GM19452 (cell line): ENCODE results near the gene CIAO2B.
"Not testable (repeated sequence)": the region's sequence is repeated elsewhere in the genome, so short reads cannot be mapped to it uniquely, and the experiment has no call there.

Experiments used
- ATAC-seq: cut with Tn5 transposase; IDR thresholded peaks from one replicate; pipeline ENCODE4 v1.9.1; 2021; ENCODE audit not compliant: unreplicated experiment

CIAO2B gene

GRCh38 chr16:66904846-66905632 is 29.2 kb downstream of the CIAO2B start:
- ATAC-seq, result no peak

DNA sequence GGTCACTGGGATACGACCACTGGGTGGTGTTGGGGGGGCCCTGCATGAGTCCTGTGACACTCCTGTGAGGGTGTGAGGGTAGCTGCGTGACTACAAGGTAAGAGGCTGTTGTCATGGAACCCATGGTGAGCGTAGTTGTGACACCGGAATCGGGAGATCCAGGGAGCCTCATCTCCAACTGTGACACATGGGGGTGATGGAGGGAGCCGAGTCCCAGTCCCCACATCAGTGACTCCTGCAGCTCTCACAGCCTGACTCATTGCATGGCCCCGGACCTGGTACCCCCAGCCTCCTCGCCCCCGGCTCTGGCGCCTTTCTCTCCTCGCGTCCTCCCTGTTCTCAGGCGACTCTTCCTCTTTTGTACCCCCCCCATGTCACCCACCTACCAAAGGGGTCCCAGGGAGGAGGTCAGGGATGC is 29.8 kb downstream of the CIAO2B start:
- no peak for ATAC-seq

DNA sequence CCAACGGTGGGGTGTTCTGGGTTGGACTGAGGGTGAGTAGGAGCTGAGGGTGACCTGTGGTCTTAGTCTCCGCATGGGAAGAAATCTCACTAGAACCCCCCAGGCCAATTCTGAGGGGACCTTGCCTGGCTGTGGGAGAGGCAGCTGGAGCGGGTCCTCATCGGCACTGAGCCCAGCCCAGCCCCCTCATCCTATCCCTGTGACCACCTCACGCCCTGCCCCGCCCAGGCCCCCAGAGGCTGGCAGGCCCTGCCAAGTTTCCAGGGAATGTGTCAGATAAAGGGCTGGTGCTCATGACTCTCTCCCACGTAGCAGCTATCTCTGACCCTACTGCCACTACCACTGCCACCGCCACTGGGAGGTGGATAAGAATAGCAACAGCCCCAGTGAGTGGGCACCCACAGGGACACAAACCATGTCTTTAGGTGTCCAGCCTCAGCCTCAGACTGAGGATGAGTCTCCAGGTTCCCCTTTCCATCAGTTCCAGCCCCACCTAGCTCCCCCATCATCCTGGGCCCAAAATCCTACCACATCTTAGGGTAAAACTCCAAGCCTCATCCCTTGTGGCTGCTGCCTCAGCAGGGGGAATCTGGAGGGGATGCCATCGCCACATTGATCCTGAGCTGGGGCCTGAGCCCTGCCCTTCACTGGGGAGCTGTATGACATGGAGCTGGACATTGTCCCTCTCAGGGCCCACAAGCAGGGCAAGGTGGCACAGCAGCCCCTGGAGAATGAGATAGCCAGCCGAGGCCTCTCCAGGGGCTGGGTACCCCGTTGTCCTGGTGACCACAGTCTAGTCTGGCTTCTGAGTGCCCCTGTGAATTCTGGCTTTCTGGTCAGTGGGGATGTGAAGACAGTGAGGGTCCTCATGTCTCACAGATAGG is 30.4 kb downstream of the CIAO2B start:
- ATAC-seq, result no peak

GRCh38 chr16:66902648-66903543 is 31.3 kb downstream of the CIAO2B start:
- ATAC-seq, result no peak

DNA sequence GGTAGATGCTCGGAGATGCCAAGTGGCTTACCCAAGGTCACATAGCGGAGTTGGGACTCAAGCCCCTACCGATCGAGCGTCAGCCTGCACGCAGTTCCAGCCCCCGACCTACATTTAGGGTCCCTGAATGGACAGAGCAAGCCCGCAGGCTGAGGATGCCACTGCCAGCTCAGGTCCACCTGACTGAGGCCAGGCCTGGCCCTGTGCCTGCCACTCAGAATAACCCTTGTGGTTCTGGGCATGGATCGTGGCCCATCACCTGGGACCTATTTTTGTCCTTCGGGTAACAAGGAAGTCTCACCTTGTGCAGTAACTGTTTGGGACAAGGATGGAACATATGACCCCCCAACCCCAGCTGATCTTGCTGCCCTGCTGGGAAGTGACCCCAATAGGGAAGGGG is 32.6 kb downstream of the CIAO2B start:
- ATAC-seq, result no peak

DNA sequence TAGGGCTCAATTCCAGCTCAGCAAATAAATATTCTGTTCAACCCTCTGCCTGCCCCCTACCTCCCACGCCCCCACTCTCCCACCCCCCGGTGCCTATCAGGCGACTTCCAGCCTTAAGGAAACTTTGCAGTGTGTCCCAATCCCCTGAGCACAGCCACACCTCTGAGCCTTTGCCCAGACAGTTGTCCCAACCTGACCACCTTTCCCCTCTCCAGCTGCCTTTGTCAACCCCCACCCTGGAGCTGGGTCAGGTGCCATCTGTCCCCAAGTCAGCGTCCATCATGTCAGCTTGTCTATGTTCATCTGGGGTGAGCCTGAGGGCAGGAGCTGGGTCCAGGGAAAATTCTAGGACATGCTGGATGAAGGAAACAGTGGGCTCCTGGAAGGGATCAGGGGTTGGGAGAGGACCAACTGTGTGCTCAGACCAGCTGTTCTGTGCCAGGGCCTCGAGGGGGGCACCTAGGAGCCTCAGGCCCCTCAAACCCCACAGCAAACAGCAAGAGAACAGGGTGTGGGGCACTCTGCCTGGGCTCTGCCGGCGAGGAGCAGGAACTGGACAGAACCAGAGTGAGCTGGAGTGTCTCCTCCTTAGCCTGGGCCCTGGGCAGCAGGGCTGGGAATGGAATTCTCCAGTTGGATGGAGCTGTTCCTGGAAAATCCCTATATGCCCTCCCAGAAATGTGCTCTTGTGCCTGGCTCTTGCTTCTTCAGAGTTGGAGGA is 33.3 kb downstream of the CIAO2B start:
- ATAC-seq, result no peak

- no peak for ATAC-seq
Observed at GRCh38 chr16:66899945-66900710, 34.1 kb downstream of the CIAO2B start.

DNA sequence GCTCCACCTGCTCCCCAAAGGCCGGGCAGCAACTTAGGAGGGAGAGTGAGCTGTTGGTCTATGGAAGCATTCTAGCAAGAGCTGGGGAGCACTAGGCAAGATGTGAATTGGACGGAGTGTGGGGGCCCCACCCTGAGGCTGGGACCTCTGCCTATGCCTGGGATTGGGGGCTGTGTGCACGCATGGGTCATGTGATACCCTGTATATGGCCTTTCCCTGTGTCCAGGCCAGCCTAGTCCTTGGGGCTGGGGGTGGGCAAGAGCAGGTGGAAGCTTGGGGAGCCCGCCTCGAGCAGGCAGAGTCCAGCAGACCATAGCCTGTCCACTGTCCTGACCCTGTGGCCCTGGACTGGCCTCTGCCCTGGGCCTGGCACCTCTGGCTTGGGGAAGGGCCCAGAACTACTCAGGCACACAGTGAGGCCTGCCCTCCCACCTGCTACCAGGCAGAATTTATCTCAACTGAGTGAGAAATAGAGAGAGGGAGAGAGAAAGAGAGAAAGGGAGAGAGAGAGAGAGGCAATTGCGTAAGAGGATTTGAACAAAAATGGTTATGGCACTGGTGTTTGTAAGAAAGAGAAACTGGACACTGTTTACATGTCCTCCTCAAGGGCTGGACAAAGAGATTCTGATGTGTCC is 34.8 kb downstream of the CIAO2B start:
- no peak for ATAC-seq

DNA sequence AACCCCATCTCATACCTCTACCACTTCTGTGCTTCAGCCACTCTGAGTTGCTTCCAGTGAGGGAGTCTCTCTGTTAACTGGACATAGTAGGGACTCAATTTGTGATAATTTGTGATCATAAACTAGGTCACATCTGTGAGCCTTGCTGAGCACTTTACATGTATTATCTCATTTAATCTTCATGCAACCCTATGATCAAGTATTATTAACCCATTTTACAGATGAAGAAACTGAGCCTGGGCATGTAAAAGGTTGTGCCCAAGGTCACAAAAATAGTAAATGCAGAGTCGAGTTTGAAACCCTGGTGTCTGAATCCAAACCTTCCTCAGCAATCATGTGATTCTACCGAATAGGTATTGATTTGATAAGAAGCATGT is 35.3 kb downstream of the CIAO2B start:
- ATAC-seq, result no peak

DNA sequence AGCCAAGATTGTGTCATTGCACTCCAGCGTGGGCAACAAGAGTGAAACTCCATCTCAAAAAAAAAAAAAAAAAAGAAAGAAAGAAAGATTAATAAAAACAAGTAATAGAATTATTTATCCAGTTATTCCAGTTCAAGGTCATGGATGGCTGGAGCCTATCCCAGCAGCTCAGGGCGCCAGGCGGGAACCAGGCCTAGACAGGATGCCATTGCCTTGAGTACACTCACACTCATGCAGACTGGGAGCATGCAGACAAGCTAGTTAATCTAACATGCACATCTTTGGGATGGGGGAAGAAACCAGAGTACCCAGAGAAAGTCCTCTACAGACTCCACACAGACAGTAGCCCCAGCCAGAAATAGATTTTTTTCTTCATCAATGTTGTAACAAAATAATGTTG is 36.0 kb downstream of the CIAO2B start:
- no peak for ATAC-seq

- ATAC-seq, result not testable (repeated sequence)
Observed at GRCh38 chr16:66896682-66897081, 37.5 kb downstream of the CIAO2B start.

GRCh38 chr16:66895999-66896398 is 38.2 kb downstream of the CIAO2B start:
- no peak for ATAC-seq

DNA sequence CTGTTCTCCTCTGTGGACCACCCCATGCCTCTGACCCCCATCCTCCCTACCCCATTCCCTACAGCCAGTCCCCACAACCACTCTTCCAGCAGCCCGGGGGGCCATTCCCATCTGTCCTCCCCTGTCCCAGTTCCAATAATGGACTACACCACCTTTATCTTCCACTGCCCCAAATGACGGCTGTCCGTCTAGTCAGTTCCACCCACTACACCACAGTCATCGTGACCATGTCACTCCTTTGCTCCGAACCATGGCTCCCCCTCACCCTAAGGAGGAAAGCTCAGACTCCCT is 38.6 kb downstream of the CIAO2B start:
- ATAC-seq, result no peak

DNA sequence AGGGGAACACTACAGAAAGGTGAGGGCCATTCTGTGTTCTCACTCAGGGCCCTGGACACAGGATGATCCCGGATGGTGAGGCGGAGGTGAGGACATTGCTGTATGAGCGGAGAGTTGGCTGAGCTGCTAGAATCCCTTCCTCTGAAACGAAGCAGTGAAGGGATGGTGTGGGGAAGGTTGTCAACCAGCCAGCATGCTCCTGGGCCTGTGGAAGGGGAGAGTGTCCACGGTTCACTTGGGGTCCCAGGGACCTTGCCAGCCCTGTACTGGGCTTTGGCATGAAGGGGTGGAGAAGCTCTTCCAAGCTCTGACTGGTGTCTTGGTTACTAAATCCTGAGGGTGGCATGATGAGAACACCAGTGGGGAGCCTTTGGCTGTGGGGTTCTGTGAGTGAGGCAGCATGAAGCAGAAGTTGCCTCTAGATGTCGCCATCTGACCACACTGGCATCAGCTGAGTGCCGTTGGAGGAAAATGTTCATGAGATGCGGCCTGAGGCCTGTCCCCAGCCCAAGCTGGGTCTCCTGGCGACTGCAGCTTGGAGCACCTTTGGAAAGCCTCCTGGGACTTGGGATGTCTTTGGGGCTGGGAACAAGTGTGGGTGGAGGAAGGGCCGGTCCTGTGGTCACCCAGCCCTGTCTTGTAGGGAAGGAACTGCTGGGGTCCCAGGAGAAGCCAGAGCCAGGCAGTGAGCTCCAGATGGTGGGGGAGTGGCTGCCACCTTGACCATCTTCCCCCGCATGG is 39.1 kb downstream of the CIAO2B start:
- ATAC-seq, result no peak

- ATAC-seq, result no peak
Observed at GRCh38 chr16:66894055-66894454, 40.1 kb downstream of the CIAO2B start.

DNA sequence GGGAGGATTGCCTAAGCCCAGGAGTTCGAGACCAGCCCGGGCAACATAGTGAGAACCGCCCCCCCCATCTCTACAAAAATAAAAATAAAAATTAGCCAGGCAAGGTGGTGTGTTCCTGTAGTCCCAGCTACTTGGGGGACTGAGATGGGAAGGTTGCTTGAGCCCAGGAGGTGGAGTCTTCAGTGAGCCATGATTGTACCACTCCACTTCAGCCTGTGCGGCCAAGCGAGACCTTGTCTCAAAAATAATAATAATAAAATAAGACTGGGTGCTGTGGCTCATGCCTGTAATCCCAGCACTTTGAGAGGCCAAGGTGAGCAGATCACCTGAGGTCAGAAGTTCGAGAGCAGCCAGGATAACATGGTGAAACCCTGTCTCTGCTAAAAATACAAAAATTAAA is 42.4 kb downstream of the CIAO2B start:
- ATAC-seq, result no peak

- no peak for ATAC-seq
Observed at GRCh38 chr16:66891360-66891759, 42.8 kb downstream of the CIAO2B start.

GRCh38 chr16:66890799-66891198 is 43.4 kb downstream of the CIAO2B start:
- ATAC-seq, result no peak

DNA sequence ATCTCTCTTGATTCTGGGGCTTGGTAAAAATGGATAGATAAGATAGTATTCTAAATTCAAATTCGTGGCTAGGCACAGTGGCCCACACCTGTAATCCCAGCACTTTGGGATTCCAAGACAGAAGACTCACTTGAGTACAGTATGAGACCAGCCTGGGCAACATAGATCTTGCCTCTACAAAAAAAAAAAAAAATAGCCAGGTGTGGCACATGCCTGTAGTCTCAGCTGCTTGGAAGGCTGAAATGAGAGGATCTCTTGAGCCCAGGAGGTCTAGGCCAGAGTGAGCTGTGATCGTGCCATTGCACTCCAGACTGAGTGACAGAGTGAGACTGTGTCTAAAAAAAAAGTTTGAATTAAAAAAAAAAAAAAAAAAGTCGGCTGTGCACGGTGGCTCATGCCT is 44.6 kb downstream of the CIAO2B start:
- ATAC-seq, result no peak
